Measurements from ENCODE around the gene PRIMA1.

The PRIMA1 gene

GRCh38 chr14:93675651-93676050 is 112.6 kb downstream of the PRIMA1 start:
- DNase-seq (ENCODE audit: low read depth) = no peak

GRCh38 chr14:93674343-93674742 is 113.9 kb downstream of the PRIMA1 start:
- no peak for DNase-seq (ENCODE audit: low read depth)

- no peak for DNase-seq (ENCODE audit: low read depth)
Measured at GRCh38 chr14:93669632-93670031, 118.7 kb downstream of the PRIMA1 start.

Measured in iris pigment epithelial cell (primary cell).